Retinal pigment epithelial cell (primary cell): Measurements from ENCODE around the gene USP35.

Source experiments
- DNase-seq: peaks from one replicate; pipeline ENCODE4 v3.0.0-alpha.2; 2010; ENCODE audit warnings: low read depth
- H3K4me3 ChIP-seq: 2 replicates; pipeline ENCODE4 v1.5.1; 2011; ENCODE audit warnings: mild to moderate bottlenecking, low read length, control low read depth, moderate library complexity
- CTCF ChIP-seq: conservative IDR thresholded peaks from 2 replicates; pipeline ENCODE4 v1.5.1; 2011; ENCODE audit warnings: low read depth, low read length, control low read depth, inconsistent platforms

The USP35 gene

GRCh38 chr11:78192223-78192719 is 3.6 kb downstream of the USP35 start:
- no peak for DNase-seq
- TF ChIP-seq CTCF = no peak
- no peak overlapping the region for H3K4me3 ChIP-seq

GRCh38 chr11:78192911-78193351 is 4.2 kb downstream of the USP35 start:
- no peak for DNase-seq
- TF ChIP-seq CTCF = no peak
- H3K4me3 ChIP-seq = no peak overlapping the region

GRCh38 chr11:78193806-78194205 is 5.1 kb downstream of the USP35 start:
- no peak for DNase-seq
- TF ChIP-seq CTCF = no peak
- no peak overlapping the region for H3K4me3 ChIP-seq

- TF ChIP-seq CTCF = no peak
Observed at GRCh38 chr11:78194490-78194889, 5.8 kb downstream of the USP35 start.

GRCh38 chr11:78195917-78196560 is 7.3 kb downstream of the USP35 start:
- no peak for TF ChIP-seq CTCF
- DNase-seq = no peak

More at GRCh38 chr11:78194490-78194889, 5.8 kb downstream of the USP35 start:
- DNase-seq = no peak
- no peak overlapping the region for H3K4me3 ChIP-seq

GRCh38 chr11:78196661-78197091 is 8.0 kb downstream of the USP35 start:
- TF ChIP-seq CTCF = no peak
- no peak overlapping the region for H3K4me3 ChIP-seq
- no peak for DNase-seq

More at GRCh38 chr11:78195917-78196560, 7.3 kb downstream of the USP35 start:
- no peak overlapping the region for H3K4me3 ChIP-seq

- no peak for TF ChIP-seq CTCF
- no peak for DNase-seq
Observed at GRCh38 chr11:78197816-78198215, 9.1 kb downstream of the USP35 start.

More at GRCh38 chr11:78197816-78198215, 9.1 kb downstream of the USP35 start:
- H3K4me3 ChIP-seq = no peak overlapping the region
